ENCODE data around the gene LRRC43. TPM values are rescaled to one million over a fixed set of nuclear protein-coding genes. Genes with fewer than 3 reads are reported as not detected.

Gene LRRC43
- total and polyA plus RNA-seq, 2 of the 4 experiments (the other 2 are of a cell fraction), result 0.26 to 0.36 TPM

- no peak overlapping the region for H2AK9ac ChIP-seq (replicated peaks; ENCODE audit: low read depth, low read length, poor library complexity)
- no peak overlapping the region for H3K18ac ChIP-seq (ENCODE audit: low read depth, low read length)
- intact Hi-C loops (cut with micrococcal nuclease), result no loop called here
- no peaks in the 10 kb centered on the region for H3K4me1 ChIP-seq (ENCODE audit: control insufficient read depth, insufficient read depth, low read length)
- in situ Hi-C loops (cut with MboI; ENCODE audit: low sequenced_read_pairs), result no loop called here
- no peak overlapping the region for H3K9ac ChIP-seq (ENCODE audit: low read depth, low read length)
- H3K56ac ChIP-seq (ENCODE audit: extremely low read depth, insufficient read depth, low read length), result no peak overlapping the region
- no peaks in the 10 kb centered on the region for H3K9me3 ChIP-seq (ENCODE audit: control insufficient read depth, insufficient read depth, low read length)
- H3K4ac ChIP-seq (ENCODE audit: low read depth, low read length), result no peak overlapping the region
- BruUV-seq (replicated peaks), result no TSS peak
- no peak overlapping the region for H4K5ac ChIP-seq (ENCODE audit: low read depth, low read length)
- H3K14ac ChIP-seq (replicated peaks; ENCODE audit: low read depth, low read length), result no peak overlapping the region
- H4K91ac ChIP-seq (ENCODE audit: insufficient read depth, low read depth, low read length), result no peak overlapping the region
- ATAC-seq (ENCODE audit: low read depth) (no peak), DNase-seq (no peak)
- H3K4me2 ChIP-seq (ENCODE audit: low read depth, low read length), result no peak overlapping the region
- no peak overlapping the region for H2AFZ ChIP-seq (replicated peaks; ENCODE audit: low read length, poor library complexity)
- no peak overlapping the region for H2AK5ac ChIP-seq (ENCODE audit: low read depth, low read length)
- peaks cover 11% of the 10 kb centered on the region for H3K27me3 ChIP-seq (ENCODE audit: control insufficient read depth, insufficient read depth, low read length)
- ChIA-PET POLR2A (ENCODE audit: unreplicated experiment) (no interaction called here), CTCF (no interaction called here)
- H2BK120ac ChIP-seq (ENCODE audit: low read depth, low read length), result no peak overlapping the region
- no peaks in the 10 kb centered on the region for H3K9me1 ChIP-seq (ENCODE audit: insufficient read depth, low read length)
- no peak overlapping the region for H3K27ac ChIP-seq (ENCODE audit: insufficient read depth, low read length)
- no peaks in the 10 kb centered on the region for H3K36me3 ChIP-seq (ENCODE audit: control insufficient read depth, insufficient read depth, low read length)
- no peak overlapping the region for H2BK15ac ChIP-seq (ENCODE audit: low read depth, low read length)
- no peak for TF ChIP-seq CEBPB (IDR thresholded peaks at IDR 0.05; ENCODE audit: low read depth, low read length)
- no peak for TF ChIP-seq CTCF (conservative IDR thresholded peaks at IDR 0.05; ENCODE audit: low read depth, low read length)
- TF ChIP-seq CHD1 (IDR thresholded peaks at IDR 0.05; ENCODE audit: low read depth, low read length), result no peak
- no peak for TF ChIP-seq MXI1 (IDR thresholded peaks at IDR 0.05; ENCODE audit: borderline replicate concordance, low read depth, low read length)
- TF ChIP-seq MAFK (IDR thresholded peaks at IDR 0.05; ENCODE audit: low read depth, low read length), result no peak
- no peak for TF ChIP-seq RFX5 (IDR thresholded peaks at IDR 0.05; ENCODE audit: low read depth, low read length)
- no peak for TF ChIP-seq SMC3 (IDR thresholded peaks at IDR 0.05; ENCODE audit: low read depth, low read length)
- TF ChIP-seq MAZ (IDR thresholded peaks at IDR 0.05; ENCODE audit: borderline replicate concordance, low read depth, low read length), result no peak
- no peak overlapping the region for H2BK20ac ChIP-seq (ENCODE audit: low read depth, low read length)
- 100% methylated on average over 2 of the region's 7 CpGs; no CpG with 5 or more reads in 1 of the 2 experiments for WGBS, 2 experiments (ENCODE audit: extremely low coverage in 2 of 2, insufficient read length in 1 of 2)
- H4K8ac ChIP-seq (ENCODE audit: low read depth in 2 of 2, low read length in 2 of 2), result no peak overlapping the region
- no peaks in the 10 kb centered on the region for H4K20me1 ChIP-seq (ENCODE audit: insufficient read depth, low read length)
- dilution Hi-C loops (cut with HindIII; ENCODE audit: low sequenced_read_pairs, unreplicated experiment), result no loop called here
- H2BK5ac ChIP-seq (ENCODE audit: low read depth, low read length, poor library complexity, severe bottlenecking), result no peak overlapping the region
- H3K4me3 ChIP-seq (ENCODE audit: insufficient read depth, low read depth, low read length), result no peak overlapping the region
- H3K23ac ChIP-seq (ENCODE audit: low read depth, low read length), result no peak overlapping the region
- H3K79me1 ChIP-seq (ENCODE audit: low read depth in 1 of 2, low read length in 2 of 2), result no peaks in the 10 kb centered on the region
Measured at GRCh38 chr12:122158700-122159285, 24.1 kb upstream of the LRRC43 start.

Data from IMR-90 (cell line).